HFFc6 (cell line): Measurements from ENCODE around the gene SERTAD1. TPM values are rescaled to one million over a fixed set of nuclear protein-coding genes. Genes with fewer than 3 reads are reported as not detected.

Source experiments
- DNase-seq: peaks from one replicate; pipeline ENCODE4 v3.0.0-alpha.2; 2018
- H3K27ac Mint-ChIP-seq: 2 replicates; pipeline ENCODE4 v1.8.0; 2020; ENCODE audit warnings: mild to moderate bottlenecking, mixed read lengths
- H3K27me3 Mint-ChIP-seq: 2 replicates; pipeline ENCODE4 v1.8.0; 2021; ENCODE audit warnings: mild to moderate bottlenecking, moderate library complexity, mixed read lengths; ENCODE audit not compliant: insufficient read depth
- H3K36me3 Mint-ChIP-seq: 2 replicates; pipeline ENCODE4 v1.8.0; 2021; ENCODE audit warnings: low read depth, mixed read lengths
- H3K4me1 Mint-ChIP-seq: 2 replicates; pipeline ENCODE4 v1.8.0; 2020; ENCODE audit warnings: low read depth, mixed read lengths
- H3K4me3 Mint-ChIP-seq: 2 replicates; pipeline ENCODE4 v1.8.0; 2020; ENCODE audit warnings: mild to moderate bottlenecking, moderate library complexity, mixed read lengths
- H3K9me3 Mint-ChIP-seq: 2 replicates; pipeline ENCODE4 v1.8.0; 2020; ENCODE audit warnings: mild to moderate bottlenecking, mixed read lengths
- CTCF ChIP-seq: fragments of 200-600 bp; sonication (generic); IDR thresholded peaks from 2 replicates; pipeline ENCODE4 v1.5.0; 2021; ENCODE audit warnings: antibody characterized with exemption, mild to moderate bottlenecking
- total RNA-seq, 6 experiments: library from RNA; stranded (reverse); fragmentation: NEBNext Ultra II Directional; extraction: Animal tissue kit (Norgen Biotek cat#: 25700); gene quantifications; 2 replicates in 1 of 6; 3 replicates in 5 of 6; pipeline ENCODE4 v1.2.3, GENCODE V29; 2021

Gene SERTAD1
- total RNA-seq, 6 experiments from 2014 or later: 18.5 to 25.4 (median 21.2) TPM

- Mint-ChIP-seq H3K9me3 (no peaks in the 10 kb centered on the region), H3K27me3 (peaks cover 4% of the 10 kb centered on the region), H3K27ac (no peak overlapping the region), H3K4me1 (peaks cover 27% of the 10 kb centered on the region), H3K4me3 (peak overlapping the region; percentile 33), H3K36me3 (peaks cover 13% of the 10 kb centered on the region)
- TF ChIP-seq CTCF: no peak
- no peak for DNase-seq
Measured at GRCh38 chr19:40419780-40420179, 6.0 kb downstream of the SERTAD1 start.

GRCh38 chr19:40419066-40419612 lies 6.7 kb downstream of the SERTAD1 start:
- H3K36me3 Mint-ChIP-seq: peaks cover 6% of the 10 kb centered on the region; the same call in 1 of the 2 replicates
- H3K4me3 Mint-ChIP-seq: no peak overlapping the region
- no peaks in the 10 kb centered on the region for H3K9me3 Mint-ChIP-seq
- peaks cover 25% of the 10 kb centered on the region for H3K4me1 Mint-ChIP-seq
- no peak overlapping the region for H3K27ac Mint-ChIP-seq
- peaks cover 4% of the 10 kb centered on the region for H3K27me3 Mint-ChIP-seq
- TF ChIP-seq CTCF: no peak
- DNase-seq: no peak

- no peak overlapping the region for H3K4me3 Mint-ChIP-seq
- H3K27ac Mint-ChIP-seq: no peak overlapping the region
- peaks cover 21% of the 10 kb centered on the region for H3K4me1 Mint-ChIP-seq
- no peak for TF ChIP-seq CTCF
- 0 out of 2 replicates have a peak, but pooled peaks cover 4% of the 10 kb centered on the region for H3K36me3 Mint-ChIP-seq
- no peaks in the 10 kb centered on the region for H3K9me3 Mint-ChIP-seq
- peaks cover 4% of the 10 kb centered on the region for H3K27me3 Mint-ChIP-seq
- DNase-seq: no peak
Measured at GRCh38 chr19:40418040-40418439, 7.8 kb downstream of the SERTAD1 start.

- H3K27me3 Mint-ChIP-seq: peaks cover 4% of the 10 kb centered on the region
Measured at GRCh38 chr19:40417643-40417981, 8.2 kb downstream of the SERTAD1 start.

GRCh38 chr19:40416918-40417642 lies 8.7 kb downstream of the SERTAD1 start:
- Mint-ChIP-seq H3K27me3 (peaks cover 4% of the 10 kb centered on the region), H3K27ac (peak overlapping the region; percentile 34), H3K4me3 (peak overlapping the region; percentile 4; the same call in 1 of the 2 replicates), H3K36me3 (no peaks in the 10 kb centered on the region), H3K9me3 (no peaks in the 10 kb centered on the region), H3K4me1 (peaks cover 16% of the 10 kb centered on the region)
- DNase-seq: no peak
- no peak for TF ChIP-seq CTCF

More at GRCh38 chr19:40417643-40417981, 8.2 kb downstream of the SERTAD1 start:
- H3K36me3 Mint-ChIP-seq: 0 out of 2 replicates have a peak, but pooled peaks cover 4% of the 10 kb centered on the region
- no peak for DNase-seq
- H3K9me3 Mint-ChIP-seq: no peaks in the 10 kb centered on the region
- peaks cover 21% of the 10 kb centered on the region for H3K4me1 Mint-ChIP-seq
- TF ChIP-seq CTCF: no peak
- no peak overlapping the region for H3K4me3 Mint-ChIP-seq
- peak overlapping the region; percentile 34; the same call in 1 of the 2 replicates for H3K27ac Mint-ChIP-seq
